Bone marrow (tissue), 2 donors: ENCODE measurements around the gene SMARCC1.

Experiments used
- DNase-seq, 2 donors: peaks; one replicate each; lab custom pipeline; 2025; lab: John Stamatoyannopoulos, UW

The SMARCC1 gene

DNA sequence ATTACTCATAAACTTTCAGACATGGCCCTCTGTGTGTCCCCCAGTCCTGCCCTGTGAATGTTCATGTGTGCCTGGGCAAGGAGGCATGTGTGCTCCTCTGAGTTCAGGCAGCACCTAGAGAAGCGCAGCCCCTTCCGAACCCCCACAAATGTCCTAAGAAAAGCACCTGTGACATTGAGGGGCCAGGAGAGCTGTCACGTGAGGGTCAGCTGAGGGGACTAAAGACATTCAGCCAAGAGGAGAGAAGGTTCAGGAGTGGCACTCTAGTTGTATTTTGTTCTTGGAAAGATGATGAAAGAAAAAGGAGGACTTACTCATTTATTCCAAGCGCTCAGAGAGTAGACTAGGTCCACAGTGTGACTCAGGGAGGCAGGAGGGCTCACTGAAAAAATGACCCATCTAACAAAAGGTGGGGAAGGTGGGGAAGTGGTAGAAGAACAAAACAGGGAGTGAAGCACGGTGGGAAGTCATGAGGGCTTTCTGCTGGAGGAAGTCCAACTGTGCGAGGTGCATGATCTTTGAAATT is 240.0 kb downstream of the SMARCC1 start:
- DNase-seq = no peak

DNA sequence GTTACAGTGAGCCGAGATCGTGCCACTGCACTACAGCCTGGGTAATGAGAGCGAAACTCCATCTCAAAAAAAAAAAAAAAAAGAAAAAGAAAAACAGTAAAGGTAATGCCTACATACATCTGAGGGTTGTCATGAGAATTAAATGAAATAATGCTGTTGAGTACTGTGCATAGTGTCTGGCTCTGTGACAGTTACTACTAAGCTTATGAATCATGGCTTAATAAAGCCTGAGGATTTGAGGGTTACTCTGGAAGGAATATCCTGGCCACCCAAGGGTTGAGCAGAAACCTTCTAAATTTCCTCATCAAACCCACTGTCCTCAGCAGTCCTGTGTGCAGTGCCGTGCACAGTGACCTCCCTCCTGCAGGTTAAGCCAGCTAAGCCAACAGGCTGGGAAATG is 241.4 kb downstream of the SMARCC1 start:
- DNase-seq = no peak

DNA sequence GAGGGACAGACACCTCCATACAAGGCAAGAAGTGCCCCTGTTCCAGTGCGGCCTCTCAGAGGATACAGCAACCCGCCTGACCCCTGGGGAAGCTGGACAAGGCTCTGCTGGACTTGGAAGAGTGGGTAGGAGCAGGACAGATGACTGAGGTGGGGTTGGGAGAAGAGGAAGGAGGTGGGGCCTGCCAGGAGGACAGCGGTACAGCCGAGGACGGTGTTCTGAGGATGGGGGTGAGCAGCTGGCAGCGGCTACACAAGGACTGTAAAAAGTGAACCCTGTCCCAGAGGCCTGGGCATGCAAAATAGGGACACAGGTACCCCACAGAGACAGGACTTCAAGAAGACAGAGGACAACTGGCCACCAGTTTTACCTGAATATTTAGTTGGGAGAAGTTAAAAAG is 244.7 kb downstream of the SMARCC1 start:
- DNase-seq = no peak

DNA sequence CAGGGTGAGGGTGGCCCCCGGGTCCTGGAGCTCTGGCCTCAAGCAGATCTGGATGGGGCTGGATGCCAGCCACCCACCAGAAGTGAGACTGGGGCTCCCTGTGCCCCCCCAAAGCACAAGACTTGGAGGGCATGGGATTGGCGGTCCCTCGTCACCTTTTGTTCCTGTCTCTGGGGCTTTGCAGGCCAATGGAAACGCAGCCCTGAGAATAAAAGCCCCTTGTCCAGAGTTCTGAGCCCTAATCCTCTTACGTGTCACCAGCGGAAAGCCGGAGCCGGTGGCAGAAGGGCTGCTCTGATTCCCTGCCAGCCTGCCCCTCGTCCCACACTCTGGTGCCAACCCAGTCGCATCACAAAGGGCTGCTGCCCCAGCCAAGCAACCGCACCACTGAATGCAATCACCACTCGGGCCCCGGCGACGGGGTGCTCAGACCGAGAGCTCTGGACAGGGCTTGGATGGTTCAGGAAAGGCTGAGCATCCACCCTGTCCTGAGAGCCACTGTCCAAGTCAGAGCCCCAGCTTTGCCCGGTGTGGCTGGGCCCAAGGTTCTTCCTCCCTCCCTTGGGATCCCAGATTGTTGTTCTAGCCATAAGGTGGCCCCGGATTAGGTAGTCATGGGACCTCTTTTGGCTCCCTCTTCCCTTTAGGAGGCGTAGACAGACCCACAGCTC is 245.3 kb downstream of the SMARCC1 start:
- DNase-seq = no peak
